ENCODE data around the gene CELF5. TPM values are rescaled to one million over a fixed set of nuclear protein-coding genes. Genes with fewer than 3 reads are reported as not detected.

Gene CELF5
- total RNA-seq: under 1 TPM; 0.24 to 0.26 TPM

GRCh38 chr19:3224346-3225168, at the start of gene CELF5:
Gene CELF5 (plus strand): TSS chr19:3224661. CDS start chr19:3224740, 79 bp downstream.
- Mint-ChIP-seq H3K36me3 (ENCODE audit: low read depth) (no peaks in the 10 kb centered on the region), H3K4me3 (no peak within 1 kb of the TSS), H3K27me3 (peaks cover 17% of the 10 kb centered on the region), H3K27ac (no peak within 1 kb of the TSS), H3K4me1 (peaks cover 5% of the 10 kb centered on the region), H3K9me3 (no peaks in the 10 kb centered on the region)
- ATAC-seq (replicated peaks): peak; percentile 71

- no peaks in the 10 kb centered on the region for H3K9me3 Mint-ChIP-seq
- H3K27me3 Mint-ChIP-seq: no peaks in the 10 kb centered on the region
- H3K4me3 Mint-ChIP-seq: peak overlapping the region; percentile 95
- H3K36me3 Mint-ChIP-seq (ENCODE audit: low read depth): peaks cover 48% of the 10 kb centered on the region
- peaks cover 7% of the 10 kb centered on the region for H3K4me1 Mint-ChIP-seq
- peak; percentile 21 for ATAC-seq (replicated peaks)
- peak overlapping the region; percentile 97 for H3K27ac Mint-ChIP-seq
Measured at GRCh38 chr19:3175781-3176714, 48.4 kb upstream of the CELF5 start.

- Mint-ChIP-seq H3K9me3 (no peaks in the 10 kb centered on the region), H3K27ac (peak overlapping the region; percentile 97), H3K27me3 (no peaks in the 10 kb centered on the region), H3K36me3 (ENCODE audit: low read depth) (peaks cover 56% of the 10 kb centered on the region), H3K4me3 (peak overlapping the region; percentile 95), H3K4me1 (peaks cover 7% of the 10 kb centered on the region)
- ATAC-seq (replicated peaks): peak; percentile 74
Measured at GRCh38 chr19:3176715-3177501, 47.6 kb upstream of the CELF5 start.

GRCh38 chr19:3178377-3178972, 46.0 kb upstream of the CELF5 start, which contains the start of gene S1PR4:
Gene S1PR4 (plus strand): TSS chr19:3178769. CDS start chr19:3178793, 24 bp downstream.
- H3K27ac Mint-ChIP-seq: peak within 1 kb of the TSS; percentile 95
- H3K9me3 Mint-ChIP-seq: no peaks in the 10 kb centered on the region
- H3K4me3 Mint-ChIP-seq: peak within 1 kb of the TSS; percentile 98
- H3K27me3 Mint-ChIP-seq: no peaks in the 10 kb centered on the region
- peaks cover 69% of the 10 kb centered on the region for H3K36me3 Mint-ChIP-seq (ENCODE audit: low read depth)
- H3K4me1 Mint-ChIP-seq: peaks cover 7% of the 10 kb centered on the region
- peak; percentile 55 for ATAC-seq (replicated peaks)

- Mint-ChIP-seq H3K27ac (peak overlapping the region; percentile 95), H3K4me3 (peak overlapping the region; percentile 98), H3K9me3 (no peaks in the 10 kb centered on the region), H3K36me3 (ENCODE audit: low read depth) (peaks cover 74% of the 10 kb centered on the region), H3K4me1 (peaks cover 12% of the 10 kb centered on the region), H3K27me3 (no peaks in the 10 kb centered on the region)
- ATAC-seq (replicated peaks): peak; percentile 8
Measured at GRCh38 chr19:3178973-3179738, 45.3 kb upstream of the CELF5 start.

GRCh38 chr19:3179739-3180293, 44.6 kb upstream of the CELF5 start:
- Mint-ChIP-seq H3K27ac (peak overlapping the region; percentile 95), H3K4me1 (peaks cover 16% of the 10 kb centered on the region), H3K36me3 (ENCODE audit: low read depth) (peaks cover 81% of the 10 kb centered on the region), H3K4me3 (peak overlapping the region; percentile 98), H3K9me3 (no peaks in the 10 kb centered on the region), H3K27me3 (no peaks in the 10 kb centered on the region)
- peak; percentile 41 for ATAC-seq (replicated peaks)

GRCh38 chr19:3183721-3184641, 40.5 kb upstream of the CELF5 start:
- H3K36me3 Mint-ChIP-seq (ENCODE audit: low read depth): peaks cover 85% of the 10 kb centered on the region
- H3K4me3 Mint-ChIP-seq: peak overlapping the region; percentile 98
- ATAC-seq (replicated peaks): no peak
- peaks cover 30% of the 10 kb centered on the region for H3K4me1 Mint-ChIP-seq
- H3K9me3 Mint-ChIP-seq: no peaks in the 10 kb centered on the region
- H3K27me3 Mint-ChIP-seq: no peaks in the 10 kb centered on the region
- H3K27ac Mint-ChIP-seq: peak overlapping the region; percentile 93

- Mint-ChIP-seq H3K4me3 (peak overlapping the region; percentile 98), H3K4me1 (peaks cover 30% of the 10 kb centered on the region), H3K36me3 (ENCODE audit: low read depth) (peaks cover 79% of the 10 kb centered on the region), H3K9me3 (no peaks in the 10 kb centered on the region), H3K27me3 (no peaks in the 10 kb centered on the region), H3K27ac (peak overlapping the region; percentile 93)
- peak; percentile 40 for ATAC-seq (replicated peaks)
Measured at GRCh38 chr19:3184847-3185460, 39.5 kb upstream of the CELF5 start.

GRCh38 chr19:3185461-3186159, 38.9 kb upstream of the CELF5 start, which contains the start of gene NCLN:
Gene NCLN (plus strand): TSS chr19:3185930. CDS start chr19:3186031, 101 bp downstream.
- H3K27me3 Mint-ChIP-seq: no peaks in the 10 kb centered on the region
- peaks cover 73% of the 10 kb centered on the region for H3K36me3 Mint-ChIP-seq (ENCODE audit: low read depth)
- peak within 1 kb of the TSS; percentile 98 for H3K4me3 Mint-ChIP-seq
- peak within 1 kb of the TSS; percentile 93 for H3K27ac Mint-ChIP-seq
- peak; percentile 89 for ATAC-seq (replicated peaks)
- H3K9me3 Mint-ChIP-seq: no peaks in the 10 kb centered on the region
- H3K4me1 Mint-ChIP-seq: peaks cover 30% of the 10 kb centered on the region

- no peaks in the 10 kb centered on the region for H3K9me3 Mint-ChIP-seq
- no peak for ATAC-seq (replicated peaks)
- H3K27ac Mint-ChIP-seq: peak overlapping the region; percentile 92
- no peaks in the 10 kb centered on the region for H3K27me3 Mint-ChIP-seq
- peaks cover 72% of the 10 kb centered on the region for H3K36me3 Mint-ChIP-seq (ENCODE audit: low read depth)
- H3K4me1 Mint-ChIP-seq: peaks cover 30% of the 10 kb centered on the region
- H3K4me3 Mint-ChIP-seq: peak overlapping the region; percentile 98
Measured at GRCh38 chr19:3186160-3186688, 38.2 kb upstream of the CELF5 start.

Data from activated T-helper 17 cell treated with anti-CD3 and anti-CD28 coated beads, Interleukin-2, amount 50 U/mL, for 72 hours (primary cell).